ENCODE measurements around the gene ZNF283.

DNA sequence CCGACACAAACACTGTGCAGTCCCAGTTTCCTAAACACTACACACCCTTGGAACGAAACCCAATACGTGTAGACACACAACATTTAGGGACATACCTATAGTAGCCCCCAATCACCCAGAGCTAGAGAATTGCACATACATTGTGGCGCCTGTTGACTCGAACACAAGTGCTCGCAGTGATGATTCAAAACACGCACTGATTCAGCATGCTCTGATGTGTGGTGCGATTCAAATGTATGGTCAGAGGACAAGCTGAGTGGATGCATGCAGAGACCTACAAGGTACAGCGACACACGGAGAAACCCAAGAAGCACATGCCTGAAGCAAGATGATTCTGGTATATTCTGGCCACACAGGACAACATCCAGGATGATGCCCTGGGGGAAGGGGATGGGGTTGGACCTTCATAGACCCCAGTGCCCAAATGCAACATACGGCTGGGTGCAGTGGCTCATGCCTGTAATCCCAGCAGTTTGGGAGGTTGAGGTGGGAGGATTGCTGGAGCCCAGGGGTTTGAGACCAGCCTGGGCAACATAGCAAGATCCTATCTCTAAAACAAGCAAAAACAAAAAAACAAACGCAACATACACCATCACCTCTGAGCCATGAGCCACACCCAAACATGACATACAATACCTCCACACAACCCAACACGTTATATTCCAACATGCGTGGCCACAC lies 45.4 kb upstream of the ZNF283 start:
- TF ChIP-seq, protein P1, sequence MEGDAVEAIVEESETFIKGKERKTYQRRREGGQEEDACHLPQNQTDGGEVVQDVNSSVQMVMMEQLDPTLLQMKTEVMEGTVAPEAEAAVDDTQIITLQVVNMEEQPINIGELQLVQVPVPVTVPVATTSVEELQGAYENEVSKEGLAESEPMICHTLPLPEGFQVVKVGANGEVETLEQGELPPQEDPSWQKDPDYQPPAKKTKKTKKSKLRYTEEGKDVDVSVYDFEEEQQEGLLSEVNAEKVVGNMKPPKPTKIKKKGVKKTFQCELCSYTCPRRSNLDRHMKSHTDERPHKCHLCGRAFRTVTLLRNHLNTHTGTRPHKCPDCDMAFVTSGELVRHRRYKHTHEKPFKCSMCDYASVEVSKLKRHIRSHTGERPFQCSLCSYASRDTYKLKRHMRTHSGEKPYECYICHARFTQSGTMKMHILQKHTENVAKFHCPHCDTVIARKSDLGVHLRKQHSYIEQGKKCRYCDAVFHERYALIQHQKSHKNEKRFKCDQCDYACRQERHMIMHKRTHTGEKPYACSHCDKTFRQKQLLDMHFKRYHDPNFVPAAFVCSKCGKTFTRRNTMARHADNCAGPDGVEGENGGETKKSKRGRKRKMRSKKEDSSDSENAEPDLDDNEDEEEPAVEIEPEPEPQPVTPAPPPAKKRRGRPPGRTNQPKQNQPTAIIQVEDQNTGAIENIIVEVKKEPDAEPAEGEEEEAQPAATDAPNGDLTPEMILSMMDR (IDR thresholded peaks at IDR 0.05; ENCODE audit: low read depth, low read length, missing input control) = no peak
- TF ChIP-seq SP1 (IDR thresholded peaks at IDR 0.05) (no peak), FOXA1 (IDR thresholded peaks at IDR 0.05) (no peak), RAD21 (IDR thresholded peaks at IDR 0.05) (no peak), YY1 (IDR thresholded peaks at IDR 0.05) (no peak), HNF4A (conservative IDR thresholded peaks at IDR 0.05) (no peak), RXRA (IDR thresholded peaks at IDR 0.05) (no peak), EGR1 (IDR thresholded peaks at IDR 0.05; ENCODE audit: low read depth in 2 of 2) (no peak), GABPA (IDR thresholded peaks at IDR 0.05 in 1 of 2, conservative IDR thresholded peaks at IDR 0.05 in 1 of 2) (no peak), TAF1 (conservative IDR thresholded peaks at IDR 0.05) (no peak), JUND (IDR thresholded peaks at IDR 0.05) (no peak)
- TF ChIP-seq, protein P2, sequence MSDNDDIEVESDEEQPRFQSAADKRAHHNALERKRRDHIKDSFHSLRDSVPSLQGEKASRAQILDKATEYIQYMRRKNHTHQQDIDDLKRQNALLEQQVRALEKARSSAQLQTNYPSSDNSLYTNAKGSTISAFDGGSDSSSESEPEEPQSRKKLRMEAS (IDR thresholded peaks at IDR 0.05) = no peak
- TF ChIP-seq, protein P3, sequence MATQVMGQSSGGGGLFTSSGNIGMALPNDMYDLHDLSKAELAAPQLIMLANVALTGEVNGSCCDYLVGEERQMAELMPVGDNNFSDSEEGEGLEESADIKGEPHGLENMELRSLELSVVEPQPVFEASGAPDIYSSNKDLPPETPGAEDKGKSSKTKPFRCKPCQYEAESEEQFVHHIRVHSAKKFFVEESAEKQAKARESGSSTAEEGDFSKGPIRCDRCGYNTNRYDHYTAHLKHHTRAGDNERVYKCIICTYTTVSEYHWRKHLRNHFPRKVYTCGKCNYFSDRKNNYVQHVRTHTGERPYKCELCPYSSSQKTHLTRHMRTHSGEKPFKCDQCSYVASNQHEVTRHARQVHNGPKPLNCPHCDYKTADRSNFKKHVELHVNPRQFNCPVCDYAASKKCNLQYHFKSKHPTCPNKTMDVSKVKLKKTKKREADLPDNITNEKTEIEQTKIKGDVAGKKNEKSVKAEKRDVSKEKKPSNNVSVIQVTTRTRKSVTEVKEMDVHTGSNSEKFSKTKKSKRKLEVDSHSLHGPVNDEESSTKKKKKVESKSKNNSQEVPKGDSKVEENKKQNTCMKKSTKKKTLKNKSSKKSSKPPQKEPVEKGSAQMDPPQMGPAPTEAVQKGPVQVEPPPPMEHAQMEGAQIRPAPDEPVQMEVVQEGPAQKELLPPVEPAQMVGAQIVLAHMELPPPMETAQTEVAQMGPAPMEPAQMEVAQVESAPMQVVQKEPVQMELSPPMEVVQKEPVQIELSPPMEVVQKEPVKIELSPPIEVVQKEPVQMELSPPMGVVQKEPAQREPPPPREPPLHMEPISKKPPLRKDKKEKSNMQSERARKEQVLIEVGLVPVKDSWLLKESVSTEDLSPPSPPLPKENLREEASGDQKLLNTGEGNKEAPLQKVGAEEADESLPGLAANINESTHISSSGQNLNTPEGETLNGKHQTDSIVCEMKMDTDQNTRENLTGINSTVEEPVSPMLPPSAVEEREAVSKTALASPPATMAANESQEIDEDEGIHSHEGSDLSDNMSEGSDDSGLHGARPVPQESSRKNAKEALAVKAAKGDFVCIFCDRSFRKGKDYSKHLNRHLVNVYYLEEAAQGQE (IDR thresholded peaks at IDR 0.05) = no peak
- TF ChIP-seq, protein P4, sequence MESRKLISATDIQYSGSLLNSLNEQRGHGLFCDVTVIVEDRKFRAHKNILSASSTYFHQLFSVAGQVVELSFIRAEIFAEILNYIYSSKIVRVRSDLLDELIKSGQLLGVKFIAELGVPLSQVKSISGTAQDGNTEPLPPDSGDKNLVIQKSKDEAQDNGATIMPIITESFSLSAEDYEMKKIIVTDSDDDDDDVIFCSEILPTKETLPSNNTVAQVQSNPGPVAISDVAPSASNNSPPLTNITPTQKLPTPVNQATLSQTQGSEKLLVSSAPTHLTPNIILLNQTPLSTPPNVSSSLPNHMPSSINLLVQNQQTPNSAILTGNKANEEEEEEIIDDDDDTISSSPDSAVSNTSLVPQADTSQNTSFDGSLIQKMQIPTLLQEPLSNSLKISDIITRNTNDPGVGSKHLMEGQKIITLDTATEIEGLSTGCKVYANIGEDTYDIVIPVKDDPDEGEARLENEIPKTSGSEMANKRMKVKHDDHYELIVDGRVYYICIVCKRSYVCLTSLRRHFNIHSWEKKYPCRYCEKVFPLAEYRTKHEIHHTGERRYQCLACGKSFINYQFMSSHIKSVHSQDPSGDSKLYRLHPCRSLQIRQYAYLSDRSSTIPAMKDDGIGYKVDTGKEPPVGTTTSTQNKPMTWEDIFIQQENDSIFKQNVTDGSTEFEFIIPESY (IDR thresholded peaks at IDR 0.05) = no peak
